ENCODE results near the gene CIAO3.

GRCh38 chr16:698911-699671 is 41.7 kb downstream of the CIAO3 start:
- TF ChIP-seq, protein P1, sequence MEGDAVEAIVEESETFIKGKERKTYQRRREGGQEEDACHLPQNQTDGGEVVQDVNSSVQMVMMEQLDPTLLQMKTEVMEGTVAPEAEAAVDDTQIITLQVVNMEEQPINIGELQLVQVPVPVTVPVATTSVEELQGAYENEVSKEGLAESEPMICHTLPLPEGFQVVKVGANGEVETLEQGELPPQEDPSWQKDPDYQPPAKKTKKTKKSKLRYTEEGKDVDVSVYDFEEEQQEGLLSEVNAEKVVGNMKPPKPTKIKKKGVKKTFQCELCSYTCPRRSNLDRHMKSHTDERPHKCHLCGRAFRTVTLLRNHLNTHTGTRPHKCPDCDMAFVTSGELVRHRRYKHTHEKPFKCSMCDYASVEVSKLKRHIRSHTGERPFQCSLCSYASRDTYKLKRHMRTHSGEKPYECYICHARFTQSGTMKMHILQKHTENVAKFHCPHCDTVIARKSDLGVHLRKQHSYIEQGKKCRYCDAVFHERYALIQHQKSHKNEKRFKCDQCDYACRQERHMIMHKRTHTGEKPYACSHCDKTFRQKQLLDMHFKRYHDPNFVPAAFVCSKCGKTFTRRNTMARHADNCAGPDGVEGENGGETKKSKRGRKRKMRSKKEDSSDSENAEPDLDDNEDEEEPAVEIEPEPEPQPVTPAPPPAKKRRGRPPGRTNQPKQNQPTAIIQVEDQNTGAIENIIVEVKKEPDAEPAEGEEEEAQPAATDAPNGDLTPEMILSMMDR (IDR thresholded peaks at IDR 0.05; ENCODE audit: low read length) = no peak
- no peak for TF ChIP-seq EZH2 (optimal IDR thresholded peaks at IDR 0.05; ENCODE audit: low read depth, low read length)

Data from MM.1S (cell line).